ENCODE measurements around the gene RIPOR3.

RIPOR3 gene

DNA sequence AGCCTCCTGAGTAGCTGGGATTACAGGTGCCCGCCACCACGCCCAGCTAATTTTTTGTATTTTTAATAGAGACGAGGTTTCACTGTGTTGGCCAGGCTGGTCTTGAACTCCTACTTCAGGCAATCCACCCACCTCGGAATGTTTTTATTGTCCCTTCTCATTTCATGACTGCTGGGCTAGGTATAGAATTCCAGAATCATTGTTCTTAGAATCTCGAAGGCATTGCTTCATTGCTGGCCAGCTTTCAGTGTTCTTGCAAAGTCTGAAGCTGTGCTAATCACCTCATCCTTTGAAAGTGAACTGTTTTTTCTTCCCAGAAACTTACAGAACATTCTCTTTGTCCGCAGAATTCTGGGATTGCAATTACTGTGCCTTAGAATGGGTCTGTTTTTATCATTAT, 132.2 kb downstream of the RIPOR3 start:
- Histone ChIP-seq H3K4me3 (ENCODE audit: low read depth, low read length, poor library complexity, severe bottlenecking) (no peak overlapping the region), H2AFZ (ENCODE audit: low read length) (no peak overlapping the region), H3K27ac (ENCODE audit: low read depth, low read length, poor library complexity, severe bottlenecking) (no peak overlapping the region), H4K20me1 (ENCODE audit: insufficient read depth, low read length) (no peaks in the 10 kb centered on the region), H3F3A (ENCODE audit: insufficient read depth, low read length) (no peaks in the 10 kb centered on the region), H3K27me3 (ENCODE audit: insufficient read depth, low read length) (no peaks in the 10 kb centered on the region), H3K9me3 (ENCODE audit: low read length) (peaks cover 3% of the 10 kb centered on the region; the same call in 1 of the 2 replicates), H3K4me1 (ENCODE audit: insufficient read depth, low read length, severe bottlenecking) (no peaks in the 10 kb centered on the region), H3K79me2 (ENCODE audit: insufficient read depth, low read length) (no peaks in the 10 kb centered on the region; the same call in 1 of the 2 replicates), H3K4me2 (ENCODE audit: low read length) (no peak overlapping the region), H3K36me3 (ENCODE audit: insufficient read depth, low read length) (peaks cover 25% of the 10 kb centered on the region; the same call in 1 of the 2 replicates), H3K9me2 (ENCODE audit: low read depth, low read length) (no peaks in the 10 kb centered on the region), H3K9ac (ENCODE audit: low read length) (no peak overlapping the region)
- TF ChIP-seq EZH2 (IDR thresholded peaks at IDR 0.05; ENCODE audit: borderline replicate concordance, low read length) = no peak
- TF ChIP-seq, protein P1, sequence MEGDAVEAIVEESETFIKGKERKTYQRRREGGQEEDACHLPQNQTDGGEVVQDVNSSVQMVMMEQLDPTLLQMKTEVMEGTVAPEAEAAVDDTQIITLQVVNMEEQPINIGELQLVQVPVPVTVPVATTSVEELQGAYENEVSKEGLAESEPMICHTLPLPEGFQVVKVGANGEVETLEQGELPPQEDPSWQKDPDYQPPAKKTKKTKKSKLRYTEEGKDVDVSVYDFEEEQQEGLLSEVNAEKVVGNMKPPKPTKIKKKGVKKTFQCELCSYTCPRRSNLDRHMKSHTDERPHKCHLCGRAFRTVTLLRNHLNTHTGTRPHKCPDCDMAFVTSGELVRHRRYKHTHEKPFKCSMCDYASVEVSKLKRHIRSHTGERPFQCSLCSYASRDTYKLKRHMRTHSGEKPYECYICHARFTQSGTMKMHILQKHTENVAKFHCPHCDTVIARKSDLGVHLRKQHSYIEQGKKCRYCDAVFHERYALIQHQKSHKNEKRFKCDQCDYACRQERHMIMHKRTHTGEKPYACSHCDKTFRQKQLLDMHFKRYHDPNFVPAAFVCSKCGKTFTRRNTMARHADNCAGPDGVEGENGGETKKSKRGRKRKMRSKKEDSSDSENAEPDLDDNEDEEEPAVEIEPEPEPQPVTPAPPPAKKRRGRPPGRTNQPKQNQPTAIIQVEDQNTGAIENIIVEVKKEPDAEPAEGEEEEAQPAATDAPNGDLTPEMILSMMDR (IDR thresholded peaks at IDR 0.05; ENCODE audit: low read length) = no peak

- Histone ChIP-seq H3K4me1 (ENCODE audit: insufficient read depth, low read length, severe bottlenecking) (no peaks in the 10 kb centered on the region), H2AFZ (ENCODE audit: low read length) (no peak overlapping the region), H4K20me1 (ENCODE audit: insufficient read depth, low read length) (no peaks in the 10 kb centered on the region), H3K79me2 (ENCODE audit: insufficient read depth, low read length) (no peaks in the 10 kb centered on the region; the same call in 1 of the 2 replicates), H3K27me3 (ENCODE audit: insufficient read depth, low read length) (no peaks in the 10 kb centered on the region), H3K9me2 (ENCODE audit: low read depth, low read length) (no peaks in the 10 kb centered on the region), H3K9ac (ENCODE audit: low read length) (no peak overlapping the region), H3F3A (ENCODE audit: insufficient read depth, low read length) (no peaks in the 10 kb centered on the region), H3K4me2 (ENCODE audit: low read length) (no peak overlapping the region), H3K4me3 (ENCODE audit: low read depth, low read length, poor library complexity, severe bottlenecking) (no peak overlapping the region), H3K9me3 (ENCODE audit: low read length) (peaks cover 3% of the 10 kb centered on the region; the same call in 1 of the 2 replicates), H3K36me3 (ENCODE audit: insufficient read depth, low read length) (peaks cover 25% of the 10 kb centered on the region; the same call in 1 of the 2 replicates), H3K27ac (ENCODE audit: low read depth, low read length, poor library complexity, severe bottlenecking) (no peak overlapping the region)
- TF ChIP-seq, protein P1 (IDR thresholded peaks at IDR 0.05; ENCODE audit: low read length) = no peak
- no peak for TF ChIP-seq EZH2 (IDR thresholded peaks at IDR 0.05; ENCODE audit: borderline replicate concordance, low read length)
Measured at GRCh38 chr20:50558483-50558925, 132.8 kb downstream of the RIPOR3 start.

DNA sequence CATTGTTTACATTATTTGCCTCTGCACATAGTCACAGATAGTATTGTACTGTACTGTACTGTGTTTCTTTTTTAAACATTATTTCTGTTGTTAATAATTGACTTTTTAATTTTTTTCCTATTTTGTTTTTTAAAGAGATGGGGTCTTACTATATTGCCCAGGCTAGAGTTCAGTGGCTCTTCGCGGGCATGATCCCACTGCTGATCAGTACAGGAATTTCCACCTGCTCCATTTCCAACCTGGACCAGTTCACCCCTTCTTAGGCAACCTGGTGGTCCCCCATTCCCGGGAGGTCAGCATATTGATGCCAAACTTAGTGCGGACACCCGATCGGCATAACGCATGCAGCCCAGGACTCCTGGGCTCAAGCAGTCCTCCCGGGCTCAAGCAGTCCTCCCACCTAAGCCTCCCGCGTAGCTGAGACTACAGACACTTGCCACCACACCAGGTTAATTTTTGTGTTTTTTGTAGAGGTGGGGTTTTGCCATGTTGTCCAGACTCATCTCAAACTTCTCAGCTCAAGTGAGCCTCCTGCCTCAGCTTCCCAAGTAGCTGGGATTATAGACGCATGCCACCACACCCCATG, 133.7 kb downstream of the RIPOR3 start:
- peaks cover 3% of the 10 kb centered on the region; the same call in 1 of the 2 replicates for H3K9me3 ChIP-seq (ENCODE audit: low read length)
- no peaks in the 10 kb centered on the region; the same call in 1 of the 2 replicates for H3K79me2 ChIP-seq (ENCODE audit: insufficient read depth, low read length)
- no peak overlapping the region for H3K4me3 ChIP-seq (ENCODE audit: low read depth, low read length, poor library complexity, severe bottlenecking)
- no peaks in the 10 kb centered on the region for H3K9me2 ChIP-seq (ENCODE audit: low read depth, low read length)
- H3K9ac ChIP-seq (ENCODE audit: low read length) = no peak overlapping the region
- no peaks in the 10 kb centered on the region for H3F3A ChIP-seq (ENCODE audit: insufficient read depth, low read length)
- H3K4me2 ChIP-seq (ENCODE audit: low read length) = no peak overlapping the region
- no peak overlapping the region for H2AFZ ChIP-seq (ENCODE audit: low read length)
- TF ChIP-seq, protein P1 (IDR thresholded peaks at IDR 0.05; ENCODE audit: low read length) = no peak
- TF ChIP-seq EZH2 (IDR thresholded peaks at IDR 0.05; ENCODE audit: borderline replicate concordance, low read length) = no peak
- H3K4me1 ChIP-seq (ENCODE audit: insufficient read depth, low read length, severe bottlenecking) = no peaks in the 10 kb centered on the region
- no peaks in the 10 kb centered on the region for H3K27me3 ChIP-seq (ENCODE audit: insufficient read depth, low read length)
- H3K36me3 ChIP-seq (ENCODE audit: insufficient read depth, low read length) = peaks cover 16% of the 10 kb centered on the region; the same call in 1 of the 2 replicates
- no peaks in the 10 kb centered on the region for H4K20me1 ChIP-seq (ENCODE audit: insufficient read depth, low read length)
- H3K27ac ChIP-seq (ENCODE audit: low read depth, low read length, poor library complexity, severe bottlenecking) = no peak overlapping the region
